H1 (cell line): ENCODE data around the gene COX7A1. TPM values are rescaled to one million over a fixed set of nuclear protein-coding genes. Genes with fewer than 3 reads are reported as not detected.

Source experiments
- GABPA ChIP-seq: IDR thresholded peaks from 2 replicates; pipeline ENCODE4 v1.6.1; 2011; ENCODE audit warnings: mild to moderate bottlenecking, low read length, moderate library complexity, borderline replicate concordance; ENCODE audit not compliant: insufficient read depth
- polyA plus RNA-seq, 7 experiments: library from polyadenylated mRNA; depleted of rRNA in 3 of 7; stranded (reverse) in 5 of 7; unstranded in 2 of 7; fragments of >200 nt in 5 of 7; fragments of 200-250 nt in 2 of 7; gene quantifications; 1 replicate in 5 of 7; 2 replicates in 1 of 7; 4 replicates in 1 of 7; pipeline versions ENCODE4 v1.2.1 to v1.2.3, GENCODE V29; 2011 to 2013; ENCODE audit warnings: missing spikeins in 2 of 7, mixed read lengths in 2 of 7
- total RNA-seq: library from RNA; stranded (reverse); fragmentation: NEBNext Ultra II Directional; extraction: Animal tissue kit (Norgen Biotek cat#: 25700); gene quantifications from 2 replicates; pipeline ENCODE4 v1.2.1, GENCODE V29; 2021
- TF ChIP-seq, protein P1 (sequence below): fragments of 300-600 bp; sonication (generic); IDR thresholded peaks from 2 replicates; pipeline ENCODE4 v1.7.1; 2012; ENCODE audit warnings: low read length, moderate library complexity, mild to moderate bottlenecking, inconsistent platforms; ENCODE audit not compliant: insufficient replicate concordance

The COX7A1 gene
- total and polyA plus RNA-seq, 2 of the 8 experiments (the other 6 are each of a cell fraction or from before 2014, with no cell fraction given) = 0.60 TPM

DNA sequence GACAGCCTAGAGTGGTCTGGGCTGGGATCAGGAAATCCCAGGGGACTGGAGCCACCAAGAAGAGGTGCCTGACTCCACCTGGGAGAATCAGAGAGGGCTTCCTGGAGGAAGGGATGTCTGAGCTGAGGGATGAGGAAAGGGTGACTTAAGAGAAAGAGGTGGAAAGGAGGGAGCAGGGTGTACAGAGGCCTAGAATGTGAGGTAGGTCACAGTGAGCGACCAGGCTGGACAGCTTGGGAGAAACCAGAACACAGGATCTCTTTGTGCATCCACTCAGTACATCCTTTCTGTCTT is 36.0 kb downstream of the COX7A1 start (continued):
- TF ChIP-seq, protein P1, sequence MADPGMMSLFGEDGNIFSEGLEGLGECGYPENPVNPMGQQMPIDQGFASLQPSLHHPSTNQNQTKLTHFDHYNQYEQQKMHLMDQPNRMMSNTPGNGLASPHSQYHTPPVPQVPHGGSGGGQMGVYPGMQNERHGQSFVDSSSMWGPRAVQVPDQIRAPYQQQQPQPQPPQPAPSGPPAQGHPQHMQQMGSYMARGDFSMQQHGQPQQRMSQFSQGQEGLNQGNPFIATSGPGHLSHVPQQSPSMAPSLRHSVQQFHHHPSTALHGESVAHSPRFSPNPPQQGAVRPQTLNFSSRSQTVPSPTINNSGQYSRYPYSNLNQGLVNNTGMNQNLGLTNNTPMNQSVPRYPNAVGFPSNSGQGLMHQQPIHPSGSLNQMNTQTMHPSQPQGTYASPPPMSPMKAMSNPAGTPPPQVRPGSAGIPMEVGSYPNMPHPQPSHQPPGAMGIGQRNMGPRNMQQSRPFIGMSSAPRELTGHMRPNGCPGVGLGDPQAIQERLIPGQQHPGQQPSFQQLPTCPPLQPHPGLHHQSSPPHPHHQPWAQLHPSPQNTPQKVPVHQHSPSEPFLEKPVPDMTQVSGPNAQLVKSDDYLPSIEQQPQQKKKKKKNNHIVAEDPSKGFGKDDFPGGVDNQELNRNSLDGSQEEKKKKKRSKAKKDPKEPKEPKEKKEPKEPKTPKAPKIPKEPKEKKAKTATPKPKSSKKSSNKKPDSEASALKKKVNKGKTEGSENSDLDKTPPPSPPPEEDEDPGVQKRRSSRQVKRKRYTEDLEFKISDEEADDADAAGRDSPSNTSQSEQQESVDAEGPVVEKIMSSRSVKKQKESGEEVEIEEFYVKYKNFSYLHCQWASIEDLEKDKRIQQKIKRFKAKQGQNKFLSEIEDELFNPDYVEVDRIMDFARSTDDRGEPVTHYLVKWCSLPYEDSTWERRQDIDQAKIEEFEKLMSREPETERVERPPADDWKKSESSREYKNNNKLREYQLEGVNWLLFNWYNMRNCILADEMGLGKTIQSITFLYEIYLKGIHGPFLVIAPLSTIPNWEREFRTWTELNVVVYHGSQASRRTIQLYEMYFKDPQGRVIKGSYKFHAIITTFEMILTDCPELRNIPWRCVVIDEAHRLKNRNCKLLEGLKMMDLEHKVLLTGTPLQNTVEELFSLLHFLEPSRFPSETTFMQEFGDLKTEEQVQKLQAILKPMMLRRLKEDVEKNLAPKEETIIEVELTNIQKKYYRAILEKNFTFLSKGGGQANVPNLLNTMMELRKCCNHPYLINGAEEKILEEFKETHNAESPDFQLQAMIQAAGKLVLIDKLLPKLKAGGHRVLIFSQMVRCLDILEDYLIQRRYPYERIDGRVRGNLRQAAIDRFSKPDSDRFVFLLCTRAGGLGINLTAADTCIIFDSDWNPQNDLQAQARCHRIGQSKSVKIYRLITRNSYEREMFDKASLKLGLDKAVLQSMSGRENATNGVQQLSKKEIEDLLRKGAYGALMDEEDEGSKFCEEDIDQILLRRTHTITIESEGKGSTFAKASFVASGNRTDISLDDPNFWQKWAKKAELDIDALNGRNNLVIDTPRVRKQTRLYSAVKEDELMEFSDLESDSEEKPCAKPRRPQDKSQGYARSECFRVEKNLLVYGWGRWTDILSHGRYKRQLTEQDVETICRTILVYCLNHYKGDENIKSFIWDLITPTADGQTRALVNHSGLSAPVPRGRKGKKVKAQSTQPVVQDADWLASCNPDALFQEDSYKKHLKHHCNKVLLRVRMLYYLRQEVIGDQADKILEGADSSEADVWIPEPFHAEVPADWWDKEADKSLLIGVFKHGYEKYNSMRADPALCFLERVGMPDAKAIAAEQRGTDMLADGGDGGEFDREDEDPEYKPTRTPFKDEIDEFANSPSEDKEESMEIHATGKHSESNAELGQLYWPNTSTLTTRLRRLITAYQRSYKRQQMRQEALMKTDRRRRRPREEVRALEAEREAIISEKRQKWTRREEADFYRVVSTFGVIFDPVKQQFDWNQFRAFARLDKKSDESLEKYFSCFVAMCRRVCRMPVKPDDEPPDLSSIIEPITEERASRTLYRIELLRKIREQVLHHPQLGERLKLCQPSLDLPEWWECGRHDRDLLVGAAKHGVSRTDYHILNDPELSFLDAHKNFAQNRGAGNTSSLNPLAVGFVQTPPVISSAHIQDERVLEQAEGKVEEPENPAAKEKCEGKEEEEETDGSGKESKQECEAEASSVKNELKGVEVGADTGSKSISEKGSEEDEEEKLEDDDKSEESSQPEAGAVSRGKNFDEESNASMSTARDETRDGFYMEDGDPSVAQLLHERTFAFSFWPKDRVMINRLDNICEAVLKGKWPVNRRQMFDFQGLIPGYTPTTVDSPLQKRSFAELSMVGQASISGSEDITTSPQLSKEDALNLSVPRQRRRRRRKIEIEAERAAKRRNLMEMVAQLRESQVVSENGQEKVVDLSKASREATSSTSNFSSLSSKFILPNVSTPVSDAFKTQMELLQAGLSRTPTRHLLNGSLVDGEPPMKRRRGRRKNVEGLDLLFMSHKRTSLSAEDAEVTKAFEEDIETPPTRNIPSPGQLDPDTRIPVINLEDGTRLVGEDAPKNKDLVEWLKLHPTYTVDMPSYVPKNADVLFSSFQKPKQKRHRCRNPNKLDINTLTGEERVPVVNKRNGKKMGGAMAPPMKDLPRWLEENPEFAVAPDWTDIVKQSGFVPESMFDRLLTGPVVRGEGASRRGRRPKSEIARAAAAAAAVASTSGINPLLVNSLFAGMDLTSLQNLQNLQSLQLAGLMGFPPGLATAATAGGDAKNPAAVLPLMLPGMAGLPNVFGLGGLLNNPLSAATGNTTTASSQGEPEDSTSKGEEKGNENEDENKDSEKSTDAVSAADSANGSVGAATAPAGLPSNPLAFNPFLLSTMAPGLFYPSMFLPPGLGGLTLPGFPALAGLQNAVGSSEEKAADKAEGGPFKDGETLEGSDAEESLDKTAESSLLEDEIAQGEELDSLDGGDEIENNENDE = no peak
- TF ChIP-seq GABPA = no peak
- TF ChIP-seq, all 59 proteins: peak for 0
